GM19043 (cell line): ENCODE measurements around the gene TMEM116.
"Not testable (repeated sequence)": the region's sequence is repeated elsewhere in the genome, so short reads cannot be mapped to it uniquely, and the experiment has no call there.

Experiments
- ATAC-seq: cut with Tn5 transposase; IDR thresholded peaks from one replicate; pipeline ENCODE4 v1.9.1; 2021; ENCODE audit warnings: low read depth; ENCODE audit not compliant: unreplicated experiment

TMEM116 gene

GRCh38 chr12:112012775-112013600, at the start of gene TMEM116, which contains the start of gene ERP29:
TSS of gene TMEM116 (minus strand) at chr12:112013165. CDS start at chr12:112005270, 7,895 bp downstream.
TSS of gene ERP29 (plus strand) at chr12:112013426. CDS start at chr12:112013466, 40 bp downstream.
- ATAC-seq: peak; percentile 52

- no peak for ATAC-seq
These were observed 48.2 kb upstream of the TMEM116 start for GRCh38 chr12:112061137-112061536.

- ATAC-seq: no peak
These were observed 36.4 kb upstream of the TMEM116 start for GRCh38 chr12:112049351-112049750.

- ATAC-seq: no peak
These were observed 33.0 kb upstream of the TMEM116 start for GRCh38 chr12:112046003-112046402.

- not testable (repeated sequence) for ATAC-seq
These were observed 23.6 kb upstream of the TMEM116 start for GRCh38 chr12:112036614-112037013.

GRCh38 chr12:112035219-112035785, 22.3 kb upstream of the TMEM116 start:
- no peak for ATAC-seq

GRCh38 chr12:112032292-112032691, 19.3 kb upstream of the TMEM116 start:
- ATAC-seq: no peak

- ATAC-seq: no peak
These were observed 18.5 kb upstream of the TMEM116 start for GRCh38 chr12:112031472-112031871.

GRCh38 chr12:112029301-112029700, 16.3 kb upstream of the TMEM116 start:
- ATAC-seq: no peak

- ATAC-seq: no peak
These were observed 12.9 kb upstream of the TMEM116 start for GRCh38 chr12:112025808-112026375.

- no peak for ATAC-seq
These were observed 10.9 kb upstream of the TMEM116 start for GRCh38 chr12:112023759-112024396.

- ATAC-seq: no peak
These were observed 9.5 kb upstream of the TMEM116 start for GRCh38 chr12:112022241-112023016.

- no peak for ATAC-seq
These were observed 8.0 kb upstream of the TMEM116 start for GRCh38 chr12:112020947-112021457.

GRCh38 chr12:112018571-112019237, 5.7 kb upstream of the TMEM116 start:
- ATAC-seq: no peak

GRCh38 chr12:112017041-112017440, 4.1 kb upstream of the TMEM116 start:
- ATAC-seq: no peak

GRCh38 chr12:112015938-112016337, 3.0 kb upstream of the TMEM116 start:
- ATAC-seq: no peak

- ATAC-seq: no peak
These were observed 837 bp upstream of the TMEM116 start for GRCh38 chr12:112013601-112014402.

GRCh38 chr12:112011685-112012084, 1.3 kb downstream of the TMEM116 start:
- ATAC-seq: no peak
